ENCODE measurements around the gene ASTN2. TPM values are rescaled to one million over a fixed set of nuclear protein-coding genes. Genes with fewer than 3 reads are reported as not detected.

The ASTN2 gene
- total RNA-seq, 4 donors from 2014 or later, result 0.94 to 5.6 (median 3.7) TPM

DNA sequence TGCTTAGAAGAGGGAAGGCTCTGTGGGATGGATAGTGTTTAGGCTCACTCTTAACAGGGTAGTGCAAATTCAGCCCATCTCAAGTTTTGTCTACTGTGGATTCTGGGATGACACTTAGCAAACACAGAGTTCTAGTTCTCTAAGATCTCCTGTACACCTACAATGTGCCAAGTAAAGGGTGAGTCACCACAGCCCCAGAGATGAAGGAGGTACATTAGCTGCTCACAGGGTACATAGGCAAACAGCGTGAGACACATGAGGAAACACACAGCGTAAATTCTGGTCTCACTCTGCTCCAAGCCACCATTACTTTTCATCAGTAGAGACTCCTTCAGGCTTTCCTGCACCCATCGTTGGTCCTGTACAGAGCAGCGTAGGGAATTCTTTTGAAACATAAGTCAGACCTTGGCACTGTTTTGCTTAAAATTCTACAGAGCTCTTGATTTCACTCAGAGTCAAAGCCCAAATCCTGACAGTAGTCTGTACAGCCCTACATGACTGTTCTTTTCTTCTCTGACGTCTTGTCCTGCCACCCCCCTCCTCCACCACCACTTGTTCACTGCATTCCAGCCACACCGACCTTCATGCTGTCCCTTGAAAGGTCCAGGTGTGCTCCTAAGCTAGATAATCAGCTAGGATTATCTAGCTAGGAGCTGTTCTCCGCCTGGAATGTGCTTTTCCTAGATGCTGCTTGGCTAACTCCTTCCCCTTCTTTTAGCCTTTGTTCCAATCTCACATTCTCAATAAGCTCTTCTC, 8.7 kb downstream of the ASTN2 start:
- WGBS, 2 donors, result 58 to 64% methylated on average over 7 of the region's 7 CpGs
- H3K27me3 ChIP-seq, result no peaks in the 10 kb centered on the region

DNA sequence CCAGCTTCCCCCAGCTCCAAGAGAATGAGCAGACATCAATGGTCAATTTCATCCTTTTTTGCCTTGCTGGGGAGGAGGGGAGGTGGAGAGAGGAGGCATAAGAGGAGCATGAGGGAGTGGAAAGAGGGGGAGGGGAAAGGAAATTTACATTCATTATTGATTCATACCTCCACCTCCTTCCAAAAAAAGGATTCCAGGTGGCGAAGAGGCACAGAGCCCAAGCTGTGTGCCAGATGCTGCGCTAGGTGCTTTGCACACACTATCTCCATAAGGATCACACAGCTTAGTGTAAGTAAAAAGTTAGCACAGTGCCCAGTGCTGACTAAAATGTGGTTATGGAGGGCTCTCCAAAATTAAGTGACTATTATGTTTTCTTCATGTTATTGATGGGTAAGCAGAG, 11.0 kb downstream of the ASTN2 start:
- Histone ChIP-seq H3K27ac (no peak overlapping the region), H3K27me3 (no peaks in the 10 kb centered on the region), H3K9me3 (no peaks in the 10 kb centered on the region), H3K36me3 (no peaks in the 10 kb centered on the region), H3K4me1 (no peaks in the 10 kb centered on the region), H3K4me3 (replicated peaks in 1 of 3) (no peak overlapping the region)
- intact Hi-C loops (cut with DNase I), result no loop called here
- DNase-seq, result no peak
- TF ChIP-seq, protein P1, sequence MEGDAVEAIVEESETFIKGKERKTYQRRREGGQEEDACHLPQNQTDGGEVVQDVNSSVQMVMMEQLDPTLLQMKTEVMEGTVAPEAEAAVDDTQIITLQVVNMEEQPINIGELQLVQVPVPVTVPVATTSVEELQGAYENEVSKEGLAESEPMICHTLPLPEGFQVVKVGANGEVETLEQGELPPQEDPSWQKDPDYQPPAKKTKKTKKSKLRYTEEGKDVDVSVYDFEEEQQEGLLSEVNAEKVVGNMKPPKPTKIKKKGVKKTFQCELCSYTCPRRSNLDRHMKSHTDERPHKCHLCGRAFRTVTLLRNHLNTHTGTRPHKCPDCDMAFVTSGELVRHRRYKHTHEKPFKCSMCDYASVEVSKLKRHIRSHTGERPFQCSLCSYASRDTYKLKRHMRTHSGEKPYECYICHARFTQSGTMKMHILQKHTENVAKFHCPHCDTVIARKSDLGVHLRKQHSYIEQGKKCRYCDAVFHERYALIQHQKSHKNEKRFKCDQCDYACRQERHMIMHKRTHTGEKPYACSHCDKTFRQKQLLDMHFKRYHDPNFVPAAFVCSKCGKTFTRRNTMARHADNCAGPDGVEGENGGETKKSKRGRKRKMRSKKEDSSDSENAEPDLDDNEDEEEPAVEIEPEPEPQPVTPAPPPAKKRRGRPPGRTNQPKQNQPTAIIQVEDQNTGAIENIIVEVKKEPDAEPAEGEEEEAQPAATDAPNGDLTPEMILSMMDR (IDR thresholded peaks at IDR 0.05), result no peak
- TF ChIP-seq POLR2A (IDR thresholded peaks at IDR 0.05), result no peak
- 80 to 81% methylated on average over 2 of the region's 2 CpGs for WGBS, 2 donors

More for the DNA sequence above, 8.7 kb downstream of the ASTN2 start:
- Histone ChIP-seq H3K9me3 (no peaks in the 10 kb centered on the region), H3K4me3 (replicated peaks in 1 of 3) (no peak overlapping the region), H3K27ac (no peak overlapping the region), H3K4me1 (no peaks in the 10 kb centered on the region), H3K36me3 (no peaks in the 10 kb centered on the region)
- TF ChIP-seq POLR2A (IDR thresholded peaks at IDR 0.05), result no peak
- TF ChIP-seq, protein P1 (IDR thresholded peaks at IDR 0.05), result no peak
- DNase-seq, result no peak
- intact Hi-C loops (cut with DNase I), result no loop called here

DNA sequence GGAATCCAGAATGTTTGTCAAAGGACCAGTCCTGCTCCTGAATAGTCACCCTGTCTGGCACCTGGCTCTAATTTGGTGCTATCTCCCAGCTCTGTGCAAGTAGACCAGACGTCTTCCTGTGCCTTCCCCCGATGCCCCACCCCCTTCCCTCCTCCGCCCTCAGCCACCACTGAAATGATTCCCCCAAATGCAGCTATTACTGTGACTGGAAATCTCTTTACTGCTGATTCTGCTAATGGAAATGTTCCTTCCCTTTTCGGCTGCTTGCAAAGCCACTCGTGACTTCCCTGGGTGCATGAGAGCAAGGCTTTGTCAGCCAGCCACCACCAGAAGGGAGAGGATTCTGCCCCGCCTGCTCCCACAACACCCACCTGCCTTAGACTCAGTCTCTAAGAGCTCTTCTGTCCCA, 11.4 kb downstream of the ASTN2 start:
- no peak overlapping the region for H3K4me3 ChIP-seq (replicated peaks in 1 of 3)
- H3K9me3 ChIP-seq, result no peaks in the 10 kb centered on the region
- intact Hi-C loops (cut with DNase I), result no loop called here
- no peaks in the 10 kb centered on the region for H3K36me3 ChIP-seq
- H3K27me3 ChIP-seq, result no peaks in the 10 kb centered on the region
- no peak for DNase-seq
- H3K27ac ChIP-seq, result no peak overlapping the region
- TF ChIP-seq, protein P1 (IDR thresholded peaks at IDR 0.05), result no peak
- no peak for TF ChIP-seq POLR2A (IDR thresholded peaks at IDR 0.05)
- 29 to 36% methylated on average over 6 of the region's 6 CpGs for WGBS, 2 donors
- H3K4me1 ChIP-seq, result no peaks in the 10 kb centered on the region

DNA sequence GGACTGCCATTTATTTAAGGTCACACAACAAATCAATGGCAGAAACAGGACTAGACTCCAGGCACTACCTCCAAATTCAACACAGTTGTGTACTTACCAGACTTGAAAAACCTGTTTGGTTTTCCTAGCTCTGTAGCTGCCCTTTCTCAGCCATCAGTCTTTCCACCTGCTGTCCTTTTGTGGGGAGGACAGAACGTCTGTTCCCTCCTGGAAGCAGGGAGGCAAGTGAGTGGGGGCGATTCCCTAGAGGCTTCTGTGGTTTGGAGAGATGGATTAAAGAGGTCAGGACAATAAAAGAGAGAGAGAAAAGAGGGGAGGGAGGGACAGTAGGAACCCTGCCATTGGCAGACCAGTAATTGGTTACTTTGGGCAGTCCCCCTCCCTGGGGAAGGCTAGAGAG, 14.7 kb downstream of the ASTN2 start:
- no peak overlapping the region for H3K4me3 ChIP-seq (replicated peaks in 1 of 3)
- no peaks in the 10 kb centered on the region for H3K36me3 ChIP-seq
- DNase-seq, result no peak
- H3K9me3 ChIP-seq, result no peaks in the 10 kb centered on the region
- intact Hi-C loops (cut with DNase I), result no loop called here
- H3K4me1 ChIP-seq, result no peaks in the 10 kb centered on the region
- H3K27ac ChIP-seq, result no peak overlapping the region
- WGBS, 2 donors, result 7 to 19% methylated on average over 2 of the region's 2 CpGs
- TF ChIP-seq, protein P1 (IDR thresholded peaks at IDR 0.05), result no peak
- TF ChIP-seq POLR2A (IDR thresholded peaks at IDR 0.05), result no peak
- no peaks in the 10 kb centered on the region for H3K27me3 ChIP-seq

DNA sequence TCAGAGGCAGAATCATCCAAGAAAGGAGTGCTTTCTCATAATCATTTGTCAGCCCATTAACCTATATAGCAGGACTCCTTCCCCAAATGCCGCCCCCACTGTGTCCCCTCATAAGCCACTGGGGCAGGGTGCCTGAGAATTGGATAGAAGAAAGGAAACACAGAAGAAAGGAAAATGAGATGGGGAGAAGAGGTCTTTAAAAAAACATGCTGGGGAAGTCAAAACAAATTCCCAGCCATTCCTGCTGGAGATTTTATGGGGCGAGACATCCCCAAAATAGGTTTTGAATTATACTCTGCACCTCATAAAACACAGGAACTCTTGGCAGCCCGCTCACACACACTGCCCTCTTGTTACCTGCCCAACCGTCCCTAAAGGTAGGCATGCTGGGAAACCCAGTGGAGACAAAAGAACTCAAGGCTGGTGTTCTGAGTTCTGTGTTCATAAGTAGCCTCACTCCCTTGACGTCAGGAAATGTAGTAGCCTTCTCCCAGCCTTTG, 19.7 kb downstream of the ASTN2 start:
- Histone ChIP-seq H3K27me3 (no peaks in the 10 kb centered on the region), H3K27ac (no peak overlapping the region), H3K4me1 (no peaks in the 10 kb centered on the region), H3K9me3 (no peaks in the 10 kb centered on the region), H3K36me3 (no peaks in the 10 kb centered on the region), H3K4me3 (replicated peaks in 1 of 3) (no peak overlapping the region)
- no peak for TF ChIP-seq POLR2A (IDR thresholded peaks at IDR 0.05)
- TF ChIP-seq, protein P1 (IDR thresholded peaks at IDR 0.05), result no peak
- intact Hi-C loops (cut with DNase I), result no loop called here
- 58% methylated on average over 5 of the region's 5 CpGs for WGBS, 2 donors
- DNase-seq, result no peak

All from thyroid gland (tissue), 4 donors.